SK-N-MC (cell line): ENCODE data around the gene MTFP1.

Source experiments
- EZH2 ChIP-seq: fragments of 200-600 bp; sonication (generic); IDR thresholded peaks from one replicate; pipeline ENCODE4 v1.6.1; 2017; ENCODE audit warnings: antibody characterized with exemption
- FOXP2 ChIP-seq: optimal IDR thresholded peaks from 2 replicates; pipeline ENCODE3; 2011; ENCODE audit warnings: mild to moderate bottlenecking, moderate library complexity; ENCODE audit not compliant: insufficient read depth; ENCODE audit errors: extremely low read length, control extremely low read depth
- POLR2AphosphoS5 ChIP-seq: IDR thresholded peaks from 2 replicates; pipeline ENCODE4 v1.6.1; 2012; ENCODE audit warnings: mild to moderate bottlenecking, low read depth, low read length, borderline replicate concordance

DNA sequence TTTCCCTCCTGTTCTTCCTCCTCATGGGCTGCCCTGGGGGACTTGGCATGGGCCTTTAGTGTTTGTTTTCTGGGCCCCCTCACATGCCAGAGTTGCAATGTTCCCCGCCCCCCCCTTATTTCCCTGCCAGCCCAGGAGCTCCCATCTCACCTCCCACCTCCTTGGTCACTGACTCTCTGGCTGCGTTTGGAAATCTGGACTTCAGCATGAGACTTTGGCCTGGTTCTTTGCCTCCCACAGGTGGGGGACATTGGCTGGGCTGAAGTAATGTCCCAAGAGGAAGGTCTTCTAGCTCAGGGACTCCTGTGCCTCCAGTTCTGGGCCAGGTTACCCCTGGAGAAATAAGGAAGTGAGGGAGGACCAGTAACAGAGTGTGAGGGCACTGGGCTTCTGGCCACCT lies 7.0 kb downstream of the MTFP1 start:
- no peak for TF ChIP-seq EZH2
- TF ChIP-seq POLR2AphosphoS5: no peak
- TF ChIP-seq FOXP2: no peak
